GM19463 (cell line): Measurements from ENCODE around the gene MVB12B.
"Not testable (repeated sequence)": the region's sequence is repeated elsewhere in the genome, so short reads cannot be mapped to it uniquely, and the experiment has no call there.

Experiments used
- ATAC-seq: cut with Tn5 transposase; IDR thresholded peaks from one replicate; pipeline ENCODE4 v1.9.1; 2021; ENCODE audit warnings: mild to moderate bottlenecking, moderate library complexity; ENCODE audit not compliant: unreplicated experiment

MVB12B gene

DNA sequence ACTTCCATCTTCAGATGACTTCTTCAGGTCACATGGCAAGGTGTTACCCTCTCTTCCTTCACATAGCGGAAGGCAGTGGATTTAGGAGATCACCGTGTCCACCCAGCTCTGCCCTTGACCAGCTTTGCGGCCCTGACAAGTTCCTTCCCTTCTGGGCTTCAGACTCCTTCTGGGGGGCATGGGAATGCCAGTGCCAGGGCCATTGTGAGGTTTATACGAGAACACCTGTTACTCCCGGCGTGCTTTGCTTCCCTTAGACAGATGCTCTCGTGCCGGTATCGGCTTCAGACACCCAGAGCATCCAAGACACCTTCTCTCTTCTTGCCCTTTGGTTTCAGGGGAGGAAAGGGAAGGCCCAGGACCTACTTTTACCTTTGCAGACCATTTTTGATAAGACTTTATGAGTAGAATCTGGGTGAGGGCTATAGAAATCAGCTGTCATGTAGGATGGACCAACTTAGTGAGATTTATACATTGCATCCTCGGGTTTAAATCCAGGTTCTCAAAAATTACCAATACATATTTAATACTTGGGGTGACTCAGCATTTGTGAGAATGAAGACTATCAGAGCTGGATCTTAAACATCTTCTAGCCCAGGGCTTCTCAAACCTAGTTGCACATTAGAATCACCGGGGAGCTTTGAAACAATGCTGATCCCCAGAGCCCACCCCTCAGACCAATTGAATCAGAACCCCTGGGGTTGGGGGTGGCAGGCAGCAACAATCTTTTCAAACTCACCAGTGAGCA lies 138.2 kb downstream of the MVB12B start:
- ATAC-seq, result no peak

DNA sequence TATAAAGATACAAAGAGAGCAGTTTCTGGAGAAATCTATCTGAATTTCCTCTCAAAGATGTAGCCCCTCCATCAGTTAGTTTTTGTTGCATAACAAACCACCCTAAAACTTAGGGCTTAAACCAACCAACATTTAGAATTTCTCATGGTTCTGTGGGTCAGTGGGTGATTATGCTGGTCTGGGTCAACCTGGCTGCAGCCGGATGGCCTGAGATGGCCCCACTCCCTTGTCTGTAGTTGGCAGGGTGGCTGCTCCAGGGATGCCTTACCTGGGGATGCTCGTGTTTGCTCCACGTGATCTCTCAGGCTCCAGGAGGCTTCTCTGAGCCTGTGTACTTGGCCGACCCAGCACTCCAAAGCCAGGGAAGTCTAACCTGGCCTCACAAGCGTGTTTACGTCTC lies 139.3 kb downstream of the MVB12B start:
- ATAC-seq, result no peak

DNA sequence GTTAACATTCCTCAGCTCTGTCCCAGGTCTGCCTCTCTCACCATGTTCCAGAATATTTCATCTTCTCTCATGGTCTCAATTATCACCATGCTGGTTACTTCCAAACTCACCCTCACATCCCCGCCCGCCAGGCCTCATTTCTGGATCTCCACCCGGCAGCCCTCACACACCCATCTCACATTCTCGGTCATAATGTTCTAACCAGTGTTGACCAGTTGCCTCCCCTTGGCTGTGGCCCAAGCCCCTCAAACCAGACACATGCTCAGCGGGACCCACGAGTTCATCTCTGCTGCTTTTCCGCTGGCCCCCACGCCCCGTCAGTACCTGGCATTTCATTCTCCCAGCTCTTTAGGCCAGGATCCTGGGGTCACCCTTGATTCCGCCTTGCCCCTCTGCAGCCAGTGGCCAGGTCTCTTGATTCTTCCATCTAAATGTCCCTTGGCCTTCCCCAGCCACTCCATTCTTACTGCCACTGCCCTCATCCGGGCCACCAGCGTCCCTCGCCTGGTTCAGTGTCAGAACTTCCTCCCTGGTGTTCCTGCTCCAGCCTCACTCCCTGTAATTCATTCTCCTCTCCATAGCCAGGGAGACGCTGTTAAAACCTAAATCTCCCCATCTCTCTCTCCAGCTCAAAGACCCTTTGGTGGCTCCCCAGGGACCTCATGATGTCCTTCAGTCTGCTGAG lies 141.7 kb downstream of the MVB12B start:
- no peak for ATAC-seq

DNA sequence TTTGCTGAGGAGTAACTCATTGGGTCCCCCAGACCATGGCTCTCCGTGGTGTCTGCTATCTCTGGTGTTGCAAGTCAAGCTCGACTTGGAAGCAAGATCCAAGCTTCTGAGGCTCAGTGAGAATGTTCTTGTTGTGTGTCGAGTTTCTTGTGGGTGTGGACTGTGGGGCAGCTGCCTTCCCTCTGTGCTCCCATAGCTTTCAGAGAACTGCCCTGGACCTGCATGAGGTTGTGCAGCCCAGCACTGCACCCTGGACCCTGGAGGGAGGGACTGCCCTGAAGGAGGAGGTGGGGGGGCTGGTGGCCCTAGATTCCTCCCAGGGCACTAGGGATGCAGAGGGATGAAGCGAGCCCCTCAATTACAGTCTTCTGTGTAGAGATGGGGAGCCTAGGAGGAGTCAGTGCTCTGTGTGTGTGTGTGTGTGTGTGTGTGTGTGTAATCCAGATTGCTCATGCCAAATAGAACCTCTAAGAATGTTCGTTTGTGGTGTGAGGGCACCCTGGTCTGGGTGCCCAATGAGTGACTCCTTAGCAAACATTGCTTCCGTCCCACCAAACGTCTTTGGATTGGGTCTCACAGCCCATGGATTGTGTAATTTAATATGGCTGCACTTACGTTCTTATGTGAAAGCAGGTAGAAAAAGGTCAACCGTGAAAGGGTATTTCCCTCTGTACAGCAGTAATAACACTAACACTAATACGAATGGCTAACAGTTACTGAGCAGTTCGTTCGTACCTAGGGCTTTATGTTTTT lies 143.8 kb downstream of the MVB12B start:
- peak; percentile 37 for ATAC-seq

DNA sequence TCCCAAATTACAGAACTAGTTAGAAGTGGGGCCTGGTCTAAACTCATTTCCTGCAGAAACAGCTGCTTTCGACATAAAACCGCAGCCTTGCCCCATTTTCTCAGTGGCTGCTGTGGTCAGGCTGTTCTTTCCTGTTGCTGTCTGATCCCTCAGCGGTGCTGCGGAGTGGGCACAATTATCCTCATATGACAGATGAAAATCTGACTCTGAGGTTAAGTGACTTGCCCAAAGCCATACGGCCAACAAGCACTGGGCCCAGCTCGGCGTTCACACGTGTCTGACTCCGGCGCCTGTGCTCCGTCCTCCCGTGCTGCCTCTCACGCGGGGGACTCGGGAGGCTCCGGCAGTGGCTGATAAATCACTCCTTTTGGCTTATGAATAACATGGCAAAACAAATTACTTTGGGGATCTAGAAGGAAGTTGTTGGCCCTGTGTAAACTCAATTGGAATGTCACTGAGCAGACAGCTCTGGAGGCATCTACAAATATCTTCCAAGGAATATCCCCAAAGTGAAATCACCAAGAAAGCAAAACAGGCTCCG lies 144.5 kb downstream of the MVB12B start:
- peak; percentile 75 for ATAC-seq

DNA sequence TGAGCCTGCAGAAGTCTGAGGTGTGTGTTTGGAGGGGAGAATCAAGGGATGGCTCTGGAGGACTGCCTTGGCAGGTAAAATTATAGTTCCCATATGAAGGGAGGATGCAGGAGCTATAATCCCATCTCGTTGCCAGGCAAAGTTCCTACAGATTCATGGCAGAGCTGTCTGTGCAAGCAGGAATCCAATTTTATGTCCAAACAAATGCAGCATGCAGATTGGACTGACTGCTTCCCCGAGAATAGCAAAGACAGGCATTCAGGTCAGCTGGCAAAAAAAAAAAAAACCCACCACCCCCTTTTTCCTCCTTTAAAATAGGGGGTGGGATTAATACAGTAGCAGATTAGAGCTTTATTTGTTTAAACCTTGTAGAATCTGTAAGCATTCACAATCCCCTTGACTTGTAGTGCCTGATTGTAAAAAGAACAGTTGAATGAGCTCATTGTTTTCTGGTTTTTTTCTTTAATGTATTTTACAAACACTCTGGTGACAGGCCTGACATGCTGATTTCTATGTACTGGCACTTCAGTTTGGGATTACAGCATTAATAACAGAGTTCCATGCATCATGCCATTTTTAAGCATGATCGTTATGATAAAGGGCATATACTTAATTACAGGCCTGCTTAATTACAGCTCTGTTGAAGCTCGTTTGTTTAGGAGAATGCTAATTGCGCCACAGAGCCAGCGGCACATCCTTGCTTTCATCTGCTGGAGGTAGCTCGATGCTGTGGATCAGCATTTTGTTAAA lies 145.7 kb downstream of the MVB12B start:
- ATAC-seq, result no peak

DNA sequence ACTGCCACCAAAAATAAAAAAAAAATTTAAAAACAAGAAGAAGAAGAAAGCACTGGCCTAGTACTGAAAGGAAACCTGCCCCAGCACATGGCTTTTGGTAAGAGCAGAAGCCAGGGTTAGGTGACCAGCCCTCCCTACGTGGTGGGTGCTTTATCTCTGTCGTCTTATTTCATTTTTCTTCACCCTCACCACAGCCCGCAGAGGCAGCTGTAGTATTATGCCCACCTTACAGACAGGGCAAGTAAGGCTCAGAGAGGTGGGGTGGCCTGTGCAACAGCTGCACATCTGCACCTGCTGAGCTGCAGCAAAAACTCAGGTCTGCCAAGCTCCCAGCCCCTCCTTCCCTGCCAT lies 146.3 kb downstream of the MVB12B start:
- ATAC-seq, result no peak

DNA sequence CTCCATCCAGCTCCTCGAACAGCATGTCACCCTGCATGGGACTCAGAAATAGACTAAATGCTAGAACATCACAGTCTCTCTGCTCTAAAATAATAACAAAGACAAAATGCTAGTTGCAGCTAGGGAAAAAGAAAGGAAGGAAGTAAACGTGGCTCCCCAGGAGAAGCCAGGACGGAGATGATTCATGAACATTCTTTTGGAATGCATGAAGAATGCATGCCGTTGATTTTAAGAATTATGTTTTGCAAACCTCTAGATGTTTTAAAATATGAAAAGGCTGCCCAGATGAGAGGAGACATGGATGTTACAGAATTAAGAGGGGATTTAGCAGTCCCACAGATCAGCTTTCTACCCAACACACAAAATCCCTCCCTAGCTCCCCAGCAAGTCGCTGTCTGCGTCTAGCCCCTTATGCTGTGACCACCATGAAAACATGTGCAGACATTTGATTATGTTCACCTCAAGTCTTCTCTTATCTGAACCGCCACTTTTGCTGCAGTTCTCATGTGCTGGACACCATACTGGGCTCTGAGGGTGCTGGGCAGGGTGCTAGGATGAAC lies 147.7 kb downstream of the MVB12B start:
- no peak for ATAC-seq

DNA sequence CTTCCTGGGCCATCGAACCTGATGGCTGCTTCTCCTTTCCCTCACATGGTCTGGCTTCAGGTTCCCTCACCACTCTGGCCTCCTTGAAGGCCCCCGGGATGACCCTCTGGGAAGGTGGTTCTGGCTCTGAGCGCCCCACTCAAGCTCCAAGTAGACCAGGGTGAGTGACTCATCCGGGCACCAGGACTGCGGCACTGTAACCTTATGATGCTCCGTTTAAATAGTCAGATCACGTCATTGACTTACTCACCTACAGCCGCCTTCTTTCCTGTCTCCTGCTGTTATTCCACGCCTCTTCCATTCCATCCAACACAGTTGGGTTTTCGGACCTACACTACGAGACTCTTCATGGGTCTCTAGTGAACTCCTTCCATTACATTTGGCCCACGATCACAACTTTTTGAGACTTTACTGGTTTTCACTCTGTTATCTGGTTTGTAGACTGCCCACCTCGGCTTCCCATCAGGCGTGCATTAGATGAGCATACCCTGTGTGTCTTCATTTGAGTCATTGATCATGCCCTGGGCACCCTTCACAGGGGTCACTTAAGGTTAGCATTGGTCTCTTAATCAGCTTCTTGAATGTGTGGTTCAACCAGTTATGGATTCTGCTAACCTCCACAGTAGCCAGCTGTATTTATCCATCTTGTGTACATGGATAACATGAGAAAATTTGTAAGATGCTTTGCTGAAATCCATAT lies 148.3 kb downstream of the MVB12B start:
- no peak for ATAC-seq

DNA sequence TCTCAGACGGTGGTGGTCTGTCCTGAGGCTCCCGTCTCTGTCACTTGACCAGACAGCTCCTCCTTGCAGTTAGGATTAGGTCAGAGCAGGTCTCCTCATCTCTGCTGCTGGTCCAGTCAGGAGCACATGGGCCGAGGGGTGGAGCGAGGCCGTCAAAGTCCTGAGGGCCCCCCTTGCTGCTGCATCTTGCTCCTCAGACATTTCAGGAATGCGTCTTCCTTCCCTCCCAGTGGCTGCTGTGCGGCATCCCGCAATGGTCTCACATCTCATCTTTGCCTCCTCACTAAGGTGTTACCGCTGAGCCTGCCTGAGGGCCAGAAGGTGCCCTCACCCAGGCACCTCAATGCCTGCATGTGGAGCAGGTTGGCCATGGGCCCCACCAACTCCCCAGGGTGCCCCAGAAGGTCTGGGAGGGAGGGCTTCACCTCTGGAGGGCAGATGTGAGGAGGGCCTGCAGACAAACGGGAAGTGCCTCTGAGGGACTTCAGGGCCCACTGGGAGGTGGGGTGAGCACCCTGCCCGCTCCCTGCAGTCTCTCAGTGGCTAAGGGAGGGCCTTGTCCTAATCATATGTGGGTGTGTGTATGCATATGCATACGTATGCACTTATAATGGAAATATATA lies 149.4 kb downstream of the MVB12B start:
- ATAC-seq, result no peak

DNA sequence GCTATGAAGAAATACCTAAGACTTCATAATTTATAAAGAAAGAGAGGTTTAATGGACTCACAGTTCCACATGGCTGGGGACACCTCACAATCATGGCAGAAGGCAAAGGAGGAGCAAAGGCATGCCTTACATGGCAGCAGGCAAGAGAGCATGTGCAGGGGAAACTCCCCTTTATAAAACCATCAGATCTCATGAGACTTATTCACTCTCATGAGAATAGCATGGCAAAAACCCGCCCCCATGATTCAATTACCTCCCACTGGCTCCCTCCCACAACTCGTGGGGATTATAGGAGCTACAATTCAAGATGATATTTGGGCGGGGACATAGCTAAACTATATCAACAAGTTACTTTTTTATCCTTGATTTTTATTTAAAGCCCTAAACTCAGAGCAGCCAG lies 150.8 kb downstream of the MVB12B start:
- not testable (repeated sequence) for ATAC-seq

DNA sequence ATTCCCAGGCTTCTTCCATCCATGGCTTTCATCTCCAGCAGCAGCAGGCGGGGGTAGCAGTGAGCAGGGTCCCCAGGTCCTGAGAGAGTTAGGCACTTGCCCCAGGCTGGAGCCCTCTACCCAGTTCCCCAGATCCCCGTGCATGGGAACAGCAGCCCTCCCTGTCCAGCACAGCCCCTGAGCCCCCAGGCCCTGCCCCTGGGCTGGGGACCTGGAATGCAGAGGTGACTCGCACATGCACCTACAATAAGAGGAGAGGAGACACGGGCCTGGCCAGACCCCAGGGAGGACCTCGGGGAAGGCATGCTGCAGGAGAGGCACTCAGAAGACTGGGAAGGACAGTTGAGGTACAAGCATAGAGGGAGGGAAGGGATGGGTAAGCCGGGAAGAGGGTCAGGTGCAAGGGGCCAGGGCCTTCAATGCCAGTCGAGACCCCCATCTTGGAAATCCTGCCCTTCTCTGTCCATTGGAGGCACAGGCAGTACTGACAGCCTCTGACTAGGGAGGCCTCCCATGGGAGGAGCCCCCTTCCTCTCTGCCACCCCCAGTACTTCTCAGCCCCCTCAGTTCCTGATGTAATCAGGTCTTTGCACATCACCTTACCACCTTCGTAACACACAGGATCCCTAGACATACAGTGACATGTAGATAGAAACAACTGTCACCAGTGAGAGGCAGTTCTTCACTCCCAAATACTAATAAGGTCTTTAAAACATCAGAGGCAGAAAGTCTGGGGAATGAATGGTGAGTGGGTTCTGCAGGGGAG lies 151.8 kb downstream of the MVB12B start:
- ATAC-seq, result no peak

DNA sequence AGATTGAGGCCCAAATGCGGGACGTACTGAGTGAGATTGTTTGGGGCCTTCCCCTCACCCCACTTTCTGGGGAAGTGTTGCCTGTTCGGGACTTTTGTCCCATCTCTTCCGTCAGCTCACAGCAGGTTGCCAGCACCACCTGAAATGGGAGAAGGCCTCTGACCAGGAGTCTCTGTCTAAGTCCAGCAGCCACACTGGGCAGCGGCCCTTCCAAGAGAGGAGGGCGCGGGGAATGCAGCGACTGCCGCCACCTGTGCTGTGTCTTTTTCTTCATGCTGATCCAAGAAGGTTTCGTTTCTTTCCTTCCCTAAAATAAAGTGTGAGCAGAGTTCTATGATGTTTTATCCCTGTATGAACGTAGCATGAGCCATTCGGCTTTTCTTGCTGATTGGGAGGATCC lies 152.9 kb downstream of the MVB12B start:
- no peak for ATAC-seq

DNA sequence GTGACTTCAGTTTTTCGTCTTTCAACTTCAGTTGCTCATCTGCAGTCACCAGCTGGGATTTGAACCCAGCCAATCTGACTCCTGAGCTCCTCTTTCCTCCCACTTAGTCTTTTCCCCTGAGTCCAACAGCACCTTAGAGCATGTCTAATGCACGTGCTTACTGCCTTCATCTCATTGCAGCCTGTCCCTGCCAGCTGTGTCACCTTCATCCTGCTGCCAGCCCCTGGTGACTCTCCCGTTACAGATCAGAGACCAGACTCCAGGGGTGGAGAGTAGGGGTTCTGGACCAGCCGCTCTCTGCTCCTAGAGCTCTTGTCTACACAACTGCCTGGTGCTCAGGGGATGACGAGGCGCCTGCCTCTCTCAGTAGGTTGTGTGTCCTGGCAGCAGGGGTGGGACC lies 154.2 kb downstream of the MVB12B start:
- no peak for ATAC-seq

DNA sequence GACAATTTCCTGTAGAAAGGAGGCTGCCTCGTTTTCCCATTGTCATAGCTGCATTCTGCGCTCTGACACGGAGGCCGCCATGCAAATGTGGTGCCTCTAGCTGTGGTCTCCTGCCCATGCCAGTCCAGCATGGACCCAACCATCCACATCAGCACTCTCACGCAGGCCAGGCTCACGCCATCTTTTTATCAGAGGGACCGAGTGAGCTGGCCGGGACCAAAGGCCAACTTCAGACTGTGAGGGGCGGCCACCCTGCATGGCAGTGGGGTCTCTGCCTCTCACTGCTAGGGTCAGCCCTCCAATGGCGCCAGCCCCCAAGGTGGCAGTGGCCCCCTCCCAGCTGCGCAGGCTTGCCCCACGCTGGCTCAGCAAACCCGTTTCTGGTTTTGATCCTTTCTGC lies 155.2 kb downstream of the MVB12B start:
- no peak for ATAC-seq

DNA sequence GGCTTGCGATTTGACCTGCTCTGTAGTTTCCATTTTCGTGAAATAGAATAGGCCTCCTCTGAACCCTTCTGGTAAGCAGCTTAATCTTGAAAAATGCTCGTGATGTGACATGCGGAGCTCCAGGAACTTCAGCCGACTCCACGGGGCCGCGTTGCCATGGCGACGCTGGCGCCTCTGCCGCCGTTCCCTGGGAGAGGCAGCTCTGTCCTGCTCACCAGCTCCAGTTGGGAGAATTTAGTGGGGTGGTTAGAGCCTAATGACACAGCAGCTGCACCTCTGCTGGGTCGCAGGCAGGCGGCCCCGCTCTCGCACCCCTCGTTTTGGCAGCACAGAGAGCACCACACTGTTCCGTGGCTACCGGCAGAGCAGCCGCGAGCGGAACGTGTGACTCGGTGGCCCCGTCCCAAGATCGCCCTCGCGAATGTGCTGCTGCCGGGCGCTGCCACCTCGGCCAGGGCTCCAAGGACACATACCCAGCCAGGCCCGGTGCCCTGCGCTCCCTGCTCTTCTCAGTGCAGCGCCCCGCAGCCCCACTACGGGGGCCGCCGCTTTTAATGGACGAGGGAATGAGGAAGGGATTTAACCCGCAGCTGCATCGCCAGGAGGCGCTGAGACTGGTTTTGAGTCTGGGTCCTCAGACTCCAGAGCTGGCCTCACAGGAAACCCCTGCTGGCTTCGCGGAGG lies 155.9 kb downstream of the MVB12B start:
- ATAC-seq, result no peak

DNA sequence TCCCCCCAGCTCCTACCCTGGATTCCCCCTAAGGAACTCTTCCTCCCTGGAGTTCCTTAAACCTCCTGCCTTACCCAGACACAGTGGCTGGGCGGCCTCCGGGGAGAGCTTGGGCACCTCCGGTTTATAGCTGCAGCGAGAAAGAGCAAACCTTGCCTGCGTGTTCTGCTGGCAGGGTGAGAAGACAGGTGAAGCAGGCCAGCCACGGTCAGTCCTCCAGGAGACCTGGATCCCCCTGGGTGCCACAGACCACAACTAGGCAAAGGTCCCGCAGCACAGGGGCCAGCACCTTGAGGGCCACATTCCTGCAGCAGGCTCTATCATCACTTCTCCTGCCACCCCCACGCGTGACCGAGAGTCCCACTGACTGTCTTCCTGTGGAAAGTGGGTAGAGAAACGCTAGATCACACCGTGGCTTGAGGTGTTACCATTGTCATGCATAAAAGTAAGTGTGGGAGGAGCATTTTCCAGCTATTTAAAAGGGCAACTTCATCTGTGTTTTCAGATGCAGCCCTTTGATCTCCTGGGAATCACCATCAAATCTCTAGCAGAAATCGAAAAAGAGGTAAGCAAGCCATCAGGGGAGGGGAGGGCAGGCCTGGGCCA lies 156.9 kb downstream of the MVB12B start:
- ATAC-seq, result no peak

DNA sequence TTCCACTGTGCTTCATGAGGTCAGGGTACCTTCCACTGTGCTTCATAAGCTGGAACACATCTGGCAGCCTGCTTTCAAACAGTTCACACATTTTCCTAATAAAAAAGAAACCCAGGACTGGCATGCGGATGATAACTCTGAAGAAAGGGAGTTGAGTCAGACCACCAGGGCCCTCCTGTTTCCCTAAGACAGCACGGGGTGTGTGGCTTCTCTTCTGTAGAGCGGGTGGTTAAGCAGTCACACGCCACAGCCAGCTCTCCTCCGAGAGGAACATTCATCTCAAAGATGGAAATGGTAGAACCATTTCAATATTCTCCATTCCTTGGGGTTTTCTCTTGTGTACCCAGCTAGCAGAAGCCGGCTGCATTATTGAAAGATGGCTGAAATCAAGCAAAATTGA lies 159.0 kb downstream of the MVB12B start:
- ATAC-seq, result no peak
